LNCAP (cell line): ENCODE data around the gene ARL16.

Source experiments
- CTCF ChIP-seq: fragments of 450-650 bp; IDR thresholded peaks from 2 replicates; pipeline ENCODE4 v1.5.1; 2017; ENCODE audit warnings: mild to moderate bottlenecking

ARL16 gene

GRCh38 chr17:81695801-81696200 lies 12.2 kb upstream of the ARL16 start:
- no peak for TF ChIP-seq CTCF

GRCh38 chr17:81695211-81695610 lies 11.6 kb upstream of the ARL16 start:
- no peak for TF ChIP-seq CTCF

DNA sequence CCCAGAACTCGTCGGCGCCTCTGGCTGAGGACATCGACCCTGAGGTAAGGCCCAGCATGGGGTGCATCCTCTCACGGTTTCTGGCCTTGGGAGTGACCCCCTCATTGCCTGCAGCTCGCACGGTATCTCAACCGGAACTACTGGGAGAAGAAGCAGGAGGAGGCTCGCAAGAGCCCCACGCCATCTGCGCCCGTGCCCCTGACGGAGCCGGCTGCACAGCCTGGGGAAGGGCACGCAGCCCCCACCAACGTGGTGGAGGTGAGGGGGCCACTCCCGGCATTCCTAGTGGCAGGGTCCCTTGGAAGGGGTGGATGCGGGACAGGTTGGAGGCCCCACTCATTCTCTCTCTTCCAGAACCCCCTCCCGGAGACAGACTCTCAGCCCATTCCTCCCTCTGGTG lies 11.2 kb upstream of the ARL16 start:
- no peak for TF ChIP-seq CTCF

DNA sequence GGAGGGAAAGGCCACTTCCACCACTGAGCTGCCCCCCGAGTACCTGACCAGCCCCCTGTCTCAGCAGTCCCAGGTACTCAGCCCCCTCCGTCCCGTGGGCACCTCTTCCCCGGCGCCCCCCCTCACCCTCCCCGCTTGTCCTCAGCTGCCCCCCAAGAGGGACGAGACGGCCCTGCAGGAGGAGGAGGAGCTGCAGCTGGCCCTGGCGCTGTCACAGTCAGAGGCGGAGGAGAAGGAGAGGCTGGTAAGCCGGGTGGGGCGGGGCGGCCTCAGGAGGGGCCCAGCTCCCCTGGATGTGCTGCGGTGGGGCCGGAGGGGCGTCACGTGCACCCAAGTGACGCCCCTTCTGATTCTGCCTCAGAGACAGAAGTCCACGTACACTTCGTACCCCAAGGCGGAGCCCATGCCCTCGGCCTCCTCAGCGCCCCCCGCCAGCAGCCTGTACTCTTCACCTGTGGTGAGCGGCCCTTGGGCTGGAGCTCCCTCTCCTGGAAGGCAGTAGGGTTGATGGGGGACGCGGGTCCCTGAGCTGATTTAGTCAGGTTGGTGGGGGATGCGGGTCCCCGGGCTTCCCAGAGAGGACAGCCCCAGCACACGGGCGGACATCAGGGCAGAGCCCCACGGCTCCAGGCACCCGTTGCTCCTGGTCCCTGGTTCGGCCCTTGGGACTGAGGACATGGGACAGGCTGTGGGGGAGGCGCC lies 10.1 kb upstream of the ARL16 start:
- no peak; the same call in 1 of the 2 replicates for TF ChIP-seq CTCF

GRCh38 chr17:81691608-81692007 lies 8.0 kb upstream of the ARL16 start:
- no peak for TF ChIP-seq CTCF

DNA sequence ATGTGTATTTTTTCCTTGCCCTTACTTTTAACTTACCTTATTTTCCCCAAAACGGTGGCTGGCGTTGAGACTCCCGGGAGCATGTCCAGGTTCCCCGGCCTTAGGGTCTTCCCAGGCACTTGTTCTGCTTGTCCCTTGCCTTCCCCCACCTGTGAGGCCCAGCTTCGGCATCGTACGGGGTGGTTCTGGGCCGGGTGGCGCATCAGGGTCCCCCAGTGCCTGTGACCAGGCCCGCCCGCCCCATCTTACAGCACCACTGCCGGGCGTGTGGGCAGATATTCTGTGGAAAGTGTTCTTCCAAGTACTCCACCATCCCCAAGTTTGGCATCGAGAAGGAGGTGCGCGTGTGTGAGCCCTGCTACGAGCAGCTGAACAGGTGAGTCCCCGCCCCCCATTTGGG lies 7.6 kb upstream of the ARL16 start:
- no peak for TF ChIP-seq CTCF

DNA sequence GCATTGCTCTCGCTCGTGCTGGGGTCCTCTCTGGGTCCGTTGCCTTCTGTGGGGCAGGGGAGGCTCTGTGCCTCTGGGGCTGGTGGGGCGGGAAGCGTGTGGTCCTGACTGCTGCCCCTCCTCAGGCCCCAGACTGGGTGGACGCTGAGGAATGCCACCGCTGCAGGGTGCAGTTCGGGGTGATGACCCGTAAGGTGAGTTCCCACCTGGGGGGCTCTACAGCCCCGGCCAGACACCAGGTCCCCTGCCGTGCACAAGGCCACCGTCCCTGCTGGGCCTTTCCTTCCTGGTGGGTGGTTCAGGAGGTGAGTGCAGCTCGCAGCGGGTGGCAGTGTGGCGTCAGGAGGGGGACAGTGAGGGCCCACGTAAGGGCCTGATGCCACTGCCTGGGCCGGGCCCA lies 7.0 kb upstream of the ARL16 start:
- no peak for TF ChIP-seq CTCF

GRCh38 chr17:81690066-81690465 lies 6.5 kb upstream of the ARL16 start:
- no peak for TF ChIP-seq CTCF
